ENCODE data around the gene KCNN3.

- TF ChIP-seq POLR2A (IDR thresholded peaks at IDR 0.05; ENCODE audit: low read depth) = no peak
- no peak for TF ChIP-seq CTCF (IDR thresholded peaks at IDR 0.05)
These were observed 128.8 kb downstream of the KCNN3 start for GRCh38 chr1:154741327-154741726.

Data from esophagus muscularis mucosa (tissue), 3 donors.